OCI-M1 (cell line): Measurements from ENCODE around the gene ATE1.
"Not testable (repeated sequence)": the region's sequence is repeated elsewhere in the genome, so short reads cannot be mapped to it uniquely, and the experiment has no call there.

Experiments
- DNase-seq: peaks from one replicate; lab custom pipeline; 2025; lab: John Stamatoyannopoulos, UW

ATE1 gene

GRCh38 chr10:121830101-121830500, 97.7 kb downstream of the ATE1 start:
- DNase-seq, result no peak

GRCh38 chr10:121828045-121828444, 99.8 kb downstream of the ATE1 start:
- no peak for DNase-seq

- DNase-seq, result not testable (repeated sequence)
Measured at GRCh38 chr10:121826773-121827172, 101.1 kb downstream of the ATE1 start.

- peak; percentile 79 for DNase-seq
Measured at GRCh38 chr10:121823993-121824463, 103.8 kb downstream of the ATE1 start.

GRCh38 chr10:121822724-121823123, 105.1 kb downstream of the ATE1 start:
- no peak for DNase-seq

- no peak for DNase-seq
Measured at GRCh38 chr10:121822180-121822579, 105.7 kb downstream of the ATE1 start.

- DNase-seq, result no peak
Measured at GRCh38 chr10:121819049-121819448, 108.8 kb downstream of the ATE1 start.

- no peak for DNase-seq
Measured at GRCh38 chr10:121818599-121818998, 109.2 kb downstream of the ATE1 start.

GRCh38 chr10:121816197-121816596, 111.6 kb downstream of the ATE1 start:
- no peak for DNase-seq

GRCh38 chr10:121813857-121814256, 114.0 kb downstream of the ATE1 start:
- no peak for DNase-seq

GRCh38 chr10:121813211-121813815, 114.5 kb downstream of the ATE1 start:
- no peak for DNase-seq

GRCh38 chr10:121812031-121812430, 115.8 kb downstream of the ATE1 start:
- no peak for DNase-seq

- DNase-seq, result no peak
Measured at GRCh38 chr10:121811386-121811785, 116.4 kb downstream of the ATE1 start.

- no peak for DNase-seq
Measured at GRCh38 chr10:121808835-121809234, 119.0 kb downstream of the ATE1 start.

GRCh38 chr10:121804460-121804859, 123.4 kb downstream of the ATE1 start:
- no peak for DNase-seq

GRCh38 chr10:121803611-121804010, 124.2 kb downstream of the ATE1 start:
- DNase-seq, result no peak

- no peak for DNase-seq
Measured at GRCh38 chr10:121800831-121801230, 127.0 kb downstream of the ATE1 start.

- DNase-seq, result no peak
Measured at GRCh38 chr10:121800146-121800545, 127.7 kb downstream of the ATE1 start.

GRCh38 chr10:121797490-121797889, 130.3 kb downstream of the ATE1 start:
- DNase-seq, result no peak

- no peak for DNase-seq
Measured at GRCh38 chr10:121796342-121796741, 131.5 kb downstream of the ATE1 start.

- DNase-seq, result no peak
Measured at GRCh38 chr10:121792198-121792597, 135.6 kb downstream of the ATE1 start.

- no peak for DNase-seq
Measured at GRCh38 chr10:121791761-121792160, 136.1 kb downstream of the ATE1 start.

GRCh38 chr10:121788717-121789116, 139.1 kb downstream of the ATE1 start:
- DNase-seq, result no peak

- DNase-seq, result no peak
Measured at GRCh38 chr10:121788115-121788514, 139.7 kb downstream of the ATE1 start.
